ENCODE measurements around the gene ZDHHC14. TPM values are rescaled to one million over a fixed set of nuclear protein-coding genes. Genes with fewer than 3 reads are reported as not detected.
A peak's percentile ranks its signal among the peaks of the same experiment; 100 is the strongest.

Gene ZDHHC14
- total RNA-seq, 1 experiment from 2014 or later: 3.2 TPM

DNA sequence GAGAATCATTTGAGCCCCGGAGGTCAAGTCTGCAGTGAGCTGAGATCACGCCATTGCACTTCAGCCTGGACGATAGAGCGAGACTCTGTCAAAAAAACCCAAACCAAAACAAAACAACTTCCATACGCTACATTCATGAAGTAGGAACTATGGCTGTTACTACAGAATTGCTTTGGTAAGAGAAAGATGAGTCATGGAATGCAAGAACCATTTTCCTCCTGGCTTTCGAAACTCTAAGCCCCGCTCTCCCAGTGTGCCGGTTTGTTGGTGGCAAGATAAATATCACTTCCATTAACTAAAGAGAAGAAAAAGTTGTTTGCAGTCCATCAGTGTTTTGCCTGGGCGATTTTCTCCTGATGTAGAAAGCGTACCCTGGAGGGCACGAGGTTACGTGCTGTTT lies 61.3 kb downstream of the ZDHHC14 start:
- ChIA-PET POLR2A (no interaction called here), CTCF (interaction anchor here (1.1 kb wide), 1 partner anchor 11 kb away, joined by 4 read pairs; no protein-coding TSS in a partner anchor)
- H3K36me3 Mint-ChIP-seq (ENCODE audit: insufficient read depth, unreplicated experiment): no peaks in the 10 kb centered on the region
- H3K9me3 Mint-ChIP-seq (ENCODE audit: unreplicated experiment): no peaks in the 10 kb centered on the region
- intact Hi-C loops (cut with micrococcal nuclease): no loop called here
- no peak for TF ChIP-seq CTCF (IDR thresholded peaks at IDR 0.05; ENCODE audit: unreplicated experiment)
- no peaks in the 10 kb centered on the region for H3K27me3 Mint-ChIP-seq (ENCODE audit: insufficient read depth, unreplicated experiment)
- H3K4me3 Mint-ChIP-seq (ENCODE audit: unreplicated experiment): no peak overlapping the region
- DNase-seq (ENCODE audit: unreplicated experiment): peak; percentile 74
- H3K27ac Mint-ChIP-seq (ENCODE audit: low read depth, unreplicated experiment): no peak overlapping the region
- no TSS peak for BruUV-seq (replicated peaks)
- H3K4me1 Mint-ChIP-seq (ENCODE audit: insufficient read depth, unreplicated experiment): peaks cover 12% of the 10 kb centered on the region

DNA sequence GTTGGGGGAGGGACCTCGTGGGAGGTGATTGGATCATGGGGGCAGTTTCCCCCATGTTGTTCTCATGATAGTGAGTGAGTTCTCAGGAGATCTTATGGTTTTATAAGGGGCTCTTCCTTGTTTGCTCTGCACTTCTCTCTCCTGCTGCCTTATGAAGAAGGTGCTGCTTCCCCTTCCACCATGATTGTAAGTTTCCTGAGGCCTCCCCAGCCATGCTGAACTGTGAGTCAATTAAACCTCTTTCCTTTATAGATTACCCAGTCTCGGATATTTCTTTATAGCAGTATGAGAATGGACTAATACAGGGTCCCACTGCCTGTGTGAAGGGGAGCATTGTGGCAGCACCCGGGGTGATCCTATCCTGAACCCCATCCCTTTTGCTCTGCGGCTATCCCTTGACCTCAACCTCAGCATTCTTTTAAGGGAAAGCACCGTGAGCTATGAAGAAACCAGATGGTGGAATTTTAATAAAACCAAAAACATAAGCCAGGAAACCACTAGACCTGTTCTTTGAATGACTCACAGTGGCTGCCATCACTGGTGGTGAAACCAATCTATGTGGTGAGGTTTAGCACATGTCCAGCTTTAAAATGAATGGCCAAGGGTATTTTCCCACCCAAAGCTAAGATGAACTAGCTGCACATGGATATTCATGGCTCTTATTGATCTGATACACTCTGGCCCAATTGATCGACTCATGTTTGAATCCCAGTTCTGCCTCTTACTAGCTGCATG lies 62.2 kb downstream of the ZDHHC14 start:
- no peak for TF ChIP-seq CTCF (IDR thresholded peaks at IDR 0.05; ENCODE audit: unreplicated experiment)
- DNase-seq (ENCODE audit: unreplicated experiment): peak; percentile 79
- intact Hi-C loops (cut with micrococcal nuclease): no loop called here
- H3K27ac Mint-ChIP-seq (ENCODE audit: low read depth, unreplicated experiment): no peak overlapping the region
- POLR2A ChIA-PET: no interaction called here
- H3K4me3 Mint-ChIP-seq (ENCODE audit: unreplicated experiment): no peak overlapping the region
- CTCF ChIA-PET: no interaction called here
- H3K36me3 Mint-ChIP-seq (ENCODE audit: insufficient read depth, unreplicated experiment): no peaks in the 10 kb centered on the region
- BruUV-seq (replicated peaks): no TSS peak
- no peaks in the 10 kb centered on the region for H3K9me3 Mint-ChIP-seq (ENCODE audit: unreplicated experiment)
- no peaks in the 10 kb centered on the region for H3K27me3 Mint-ChIP-seq (ENCODE audit: insufficient read depth, unreplicated experiment)
- H3K4me1 Mint-ChIP-seq (ENCODE audit: insufficient read depth, unreplicated experiment): peaks cover 12% of the 10 kb centered on the region

- ChIA-PET POLR2A (no interaction called here), CTCF (interaction anchor here (0.6 kb wide), 1 partner anchor 563 kb away, joined by 3 read pairs; no protein-coding TSS in a partner anchor)
- BruUV-seq (replicated peaks): no TSS peak
- Mint-ChIP-seq H3K27ac (ENCODE audit: low read depth, unreplicated experiment) (no peak overlapping the region), H3K9me3 (ENCODE audit: unreplicated experiment) (no peaks in the 10 kb centered on the region), H3K27me3 (ENCODE audit: insufficient read depth, unreplicated experiment) (no peaks in the 10 kb centered on the region), H3K4me1 (ENCODE audit: insufficient read depth, unreplicated experiment) (peaks cover 12% of the 10 kb centered on the region), H3K36me3 (ENCODE audit: insufficient read depth, unreplicated experiment) (no peaks in the 10 kb centered on the region), H3K4me3 (ENCODE audit: unreplicated experiment) (no peak overlapping the region)
- no peak for DNase-seq (ENCODE audit: unreplicated experiment)
- TF ChIP-seq CTCF (IDR thresholded peaks at IDR 0.05; ENCODE audit: unreplicated experiment): no peak
- intact Hi-C loops (cut with micrococcal nuclease): no loop called here
Observed at GRCh38 chr6:157445277-157446009, 64.5 kb downstream of the ZDHHC14 start.

DNA sequence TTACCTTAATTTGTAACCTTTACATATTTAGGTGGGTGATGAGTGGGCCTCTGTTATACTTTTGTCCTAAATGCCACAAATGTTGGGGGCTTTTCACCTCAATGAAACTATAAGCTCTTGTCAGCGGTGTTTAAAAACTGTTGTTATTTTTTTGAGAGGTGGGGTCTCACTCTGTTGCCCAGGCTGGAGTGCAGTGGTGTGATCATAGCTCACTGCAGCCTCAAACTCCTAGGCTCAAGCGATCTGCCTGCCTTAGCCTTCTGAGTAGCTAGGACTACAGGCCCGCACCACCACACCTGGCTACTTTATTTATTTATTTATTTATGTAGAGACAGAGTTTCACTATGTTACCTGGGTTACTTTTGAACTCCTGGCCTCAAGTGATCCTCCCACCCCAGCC lies 66.7 kb downstream of the ZDHHC14 start:
- H3K9me3 Mint-ChIP-seq (ENCODE audit: unreplicated experiment): no peaks in the 10 kb centered on the region
- no TSS peak for BruUV-seq (replicated peaks)
- H3K27me3 Mint-ChIP-seq (ENCODE audit: insufficient read depth, unreplicated experiment): no peaks in the 10 kb centered on the region
- no peak for TF ChIP-seq CTCF (IDR thresholded peaks at IDR 0.05; ENCODE audit: unreplicated experiment)
- ChIA-PET POLR2A (no interaction called here), CTCF (no interaction called here)
- H3K27ac Mint-ChIP-seq (ENCODE audit: low read depth, unreplicated experiment): no peak overlapping the region
- peaks cover 11% of the 10 kb centered on the region for H3K4me1 Mint-ChIP-seq (ENCODE audit: insufficient read depth, unreplicated experiment)
- H3K4me3 Mint-ChIP-seq (ENCODE audit: unreplicated experiment): no peak overlapping the region
- H3K36me3 Mint-ChIP-seq (ENCODE audit: insufficient read depth, unreplicated experiment): no peaks in the 10 kb centered on the region
- intact Hi-C loops (cut with micrococcal nuclease): no loop called here
- no peak for DNase-seq (ENCODE audit: unreplicated experiment)

Data from MCF 10A (cell line).